Measurements from ENCODE around the gene CNTNAP2. TPM values are rescaled to one million over a fixed set of nuclear protein-coding genes. Genes with fewer than 3 reads are reported as not detected.

CNTNAP2 gene
- total RNA-seq, 2 experiments from 2014 or later = 0.28 TPM; not detected in 1

- BruUV-seq (replicated peaks) = no TSS peak
- H3K36me3 ChIP-seq (ENCODE audit: insufficient read depth, low read length) = no peaks in the 10 kb centered on the region
- no peak overlapping the region for H2AFZ ChIP-seq (ENCODE audit: low read length)
- H3K9me3 ChIP-seq (ENCODE audit: low read length) = no peaks in the 10 kb centered on the region
- H3K9me2 ChIP-seq (ENCODE audit: insufficient read depth, low read length) = no peaks in the 10 kb centered on the region
- no peak for DNase-seq (ENCODE audit: low spot score)
- intact Hi-C loops (cut with micrococcal nuclease; ENCODE audit: unreplicated experiment) = no loop called here
- no peak overlapping the region for H3K4me3 ChIP-seq (ENCODE audit: low read depth, low read length, poor library complexity, severe bottlenecking)
- ChIA-PET CTCF (ENCODE audit: unreplicated experiment) (no interaction called here), POLR2A (no interaction called here)
- H3K4me1 ChIP-seq (ENCODE audit: insufficient read depth, low read length, poor library complexity, severe bottlenecking) = no peaks in the 10 kb centered on the region
- no peaks in the 10 kb centered on the region for H4K20me1 ChIP-seq (ENCODE audit: insufficient read depth, low read length)
- no peaks in the 10 kb centered on the region for H3K79me2 ChIP-seq (ENCODE audit: insufficient read depth, low read depth, low read length)
- TF ChIP-seq EZH2phosphoT487 (IDR thresholded peaks at IDR 0.05; ENCODE audit: borderline replicate concordance, low read depth, low read length) (no peak), CTCF (conservative IDR thresholded peaks at IDR 0.05; ENCODE audit: low read length) (no peak)
- no peak overlapping the region for H3K4me2 ChIP-seq (ENCODE audit: low read length)
- no peak overlapping the region for H3K27ac ChIP-seq (ENCODE audit: low read depth, low read length, poor library complexity, severe bottlenecking)
These were observed 1452.7 kb downstream of the CNTNAP2 start for GRCh38 chr7:147569116-147569913.

DNA sequence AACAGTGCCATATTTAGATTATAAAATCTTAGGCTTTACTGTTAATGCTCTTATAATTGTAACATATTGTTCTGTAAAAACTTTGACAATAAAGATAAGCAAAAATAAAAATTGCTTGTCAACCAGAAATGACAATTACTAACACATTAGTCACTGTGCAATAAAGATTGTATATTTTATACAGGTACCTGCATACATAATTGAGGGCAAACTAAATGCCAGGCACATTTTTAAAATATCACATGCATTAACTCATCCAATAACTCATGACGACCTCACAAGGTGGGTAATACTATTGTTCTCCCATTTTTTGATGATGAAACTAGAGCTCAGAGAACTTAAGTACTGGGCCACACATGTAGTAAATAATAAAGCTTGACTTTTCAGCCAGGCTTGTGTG, 1453.8 kb downstream of the CNTNAP2 start:
- Histone ChIP-seq H2AFZ (ENCODE audit: low read length) (no peak overlapping the region), H3K4me1 (ENCODE audit: insufficient read depth, low read length, poor library complexity, severe bottlenecking) (no peaks in the 10 kb centered on the region), H3K79me2 (ENCODE audit: insufficient read depth, low read depth, low read length) (no peaks in the 10 kb centered on the region), H3K36me3 (ENCODE audit: insufficient read depth, low read length) (no peaks in the 10 kb centered on the region), H4K20me1 (ENCODE audit: insufficient read depth, low read length) (no peaks in the 10 kb centered on the region), H3K4me3 (ENCODE audit: low read depth, low read length, poor library complexity, severe bottlenecking) (no peak overlapping the region), H3K4me2 (ENCODE audit: low read length) (no peak overlapping the region), H3K9me2 (ENCODE audit: insufficient read depth, low read length) (no peaks in the 10 kb centered on the region), H3K27ac (ENCODE audit: low read depth, low read length, poor library complexity, severe bottlenecking) (no peak overlapping the region), H3K9me3 (ENCODE audit: low read length) (no peaks in the 10 kb centered on the region)
- ChIA-PET POLR2A (no interaction called here), CTCF (ENCODE audit: unreplicated experiment) (no interaction called here)
- intact Hi-C loops (cut with micrococcal nuclease; ENCODE audit: unreplicated experiment) = no loop called here
- no peak for DNase-seq (ENCODE audit: low spot score)
- TF ChIP-seq CTCF (conservative IDR thresholded peaks at IDR 0.05; ENCODE audit: low read length) = no peak
- TF ChIP-seq EZH2phosphoT487 (IDR thresholded peaks at IDR 0.05; ENCODE audit: borderline replicate concordance, low read depth, low read length) = no peak
- BruUV-seq (replicated peaks) = no TSS peak

- Histone ChIP-seq H3K79me2 (ENCODE audit: insufficient read depth, low read depth, low read length) (no peaks in the 10 kb centered on the region), H2AFZ (ENCODE audit: low read length) (no peak overlapping the region), H4K20me1 (ENCODE audit: insufficient read depth, low read length) (no peaks in the 10 kb centered on the region), H3K4me3 (ENCODE audit: low read depth, low read length, poor library complexity, severe bottlenecking) (no peak overlapping the region), H3K36me3 (ENCODE audit: insufficient read depth, low read length) (no peaks in the 10 kb centered on the region), H3K9me2 (ENCODE audit: insufficient read depth, low read length) (no peaks in the 10 kb centered on the region), H3K27ac (ENCODE audit: low read depth, low read length, poor library complexity, severe bottlenecking) (no peak overlapping the region), H3K4me1 (ENCODE audit: insufficient read depth, low read length, poor library complexity, severe bottlenecking) (no peaks in the 10 kb centered on the region), H3K4me2 (ENCODE audit: low read length) (no peak overlapping the region), H3K9me3 (ENCODE audit: low read length) (no peaks in the 10 kb centered on the region)
- BruUV-seq (replicated peaks) = no TSS peak
- no peak for DNase-seq (ENCODE audit: low spot score)
- intact Hi-C loops (cut with micrococcal nuclease; ENCODE audit: unreplicated experiment) = no loop called here
- no peak for TF ChIP-seq CTCF (conservative IDR thresholded peaks at IDR 0.05; ENCODE audit: low read length)
- no peak for TF ChIP-seq EZH2phosphoT487 (IDR thresholded peaks at IDR 0.05; ENCODE audit: borderline replicate concordance, low read depth, low read length)
- ChIA-PET CTCF (ENCODE audit: unreplicated experiment) (no interaction called here), POLR2A (no interaction called here)
These were observed 1455.0 kb downstream of the CNTNAP2 start for GRCh38 chr7:147571436-147572185.
